GM23338 (cell line): Measurements from ENCODE around the gene BRF1. TPM values are rescaled to one million over a fixed set of nuclear protein-coding genes. Genes with fewer than 3 reads are reported as not detected.

Experiments used
- ATAC-seq: fragments of 200-7000 bp; cut with Tn5 transposase; 3 replicates; pipeline ENCODE4 v1.9.1; 2020
- DNase-seq: peaks from one replicate; pipeline ENCODE4 v3.0.0-alpha.2; 2015; ENCODE audit warnings: low spot score
- H2AFZ ChIP-seq: fragments of 200-600 bp; sonication (generic); 2 replicates; pipeline ENCODE4 v1.8.0; 2016; ENCODE audit warnings: antibody characterized with exemption, mild to moderate bottlenecking, moderate library complexity
- H3F3A ChIP-seq: fragments of 200-600 bp; sonication (generic); replicated peaks from 2 replicates; pipeline ENCODE4 v1.8.0; 2017; ENCODE audit warnings: antibody characterized with exemption, mixed run types, low read depth
- H3K27ac ChIP-seq: fragments of 200-600 bp; sonication (generic); 2 replicates; pipeline ENCODE4 v1.6.1; 2016; ENCODE audit warnings: low read depth
- H3K27me3 ChIP-seq: fragments of 200-600 bp; sonication (generic); 2 replicates; pipeline ENCODE4 v1.8.0; 2016; ENCODE audit warnings: mild to moderate bottlenecking, mixed run types, moderate library complexity; ENCODE audit not compliant: insufficient read depth
- H3K36me3 ChIP-seq: fragments of 200-600 bp; sonication (generic); 2 replicates; pipeline ENCODE4 v1.8.0; 2016; ENCODE audit warnings: mild to moderate bottlenecking; ENCODE audit not compliant: insufficient read depth
- H3K4me1 ChIP-seq: fragments of 200-600 bp; sonication (generic); 2 replicates; pipeline ENCODE4 v1.8.0; 2016; ENCODE audit warnings: mild to moderate bottlenecking, moderate library complexity; ENCODE audit not compliant: insufficient read depth
- H3K4me2 ChIP-seq: fragments of 200-600 bp; sonication (generic); 2 replicates; pipeline ENCODE4 v1.7.1; 2017; ENCODE audit warnings: mixed run types
- H3K4me3 ChIP-seq: fragments of 200-600 bp; sonication (generic); 2 replicates; pipeline ENCODE4 v1.6.1; 2016; ENCODE audit warnings: mixed run types
- H3K79me2 ChIP-seq: fragments of 200-600 bp; sonication (generic); replicated peaks from 2 replicates; pipeline ENCODE4 v1.8.0; 2017; ENCODE audit warnings: mild to moderate bottlenecking; ENCODE audit not compliant: insufficient read depth
- H3K9me2 ChIP-seq: fragments of 200-600 bp; sonication (generic); 2 replicates; pipeline ENCODE4 v1.8.0; 2017; ENCODE audit not compliant: insufficient read depth
- H4K20me1 ChIP-seq: fragments of 200-600 bp; sonication (generic); replicated peaks from 2 replicates; pipeline ENCODE4 v1.8.0; 2017; ENCODE audit warnings: mild to moderate bottlenecking; ENCODE audit not compliant: insufficient read depth
- H3K27ac Mint-ChIP-seq: 2 replicates; pipeline ENCODE4 v1.8.0; 2020; ENCODE audit warnings: inconsistent platforms, mild to moderate bottlenecking, moderate library complexity, mixed read lengths
- H3K27me3 Mint-ChIP-seq: 3 replicates; pipeline ENCODE4 v1.8.0; 2022; ENCODE audit warnings: low read depth, mild to moderate bottlenecking, moderate library complexity, mixed read lengths, inconsistent platforms; ENCODE audit not compliant: insufficient read depth, poor library complexity
- H3K36me3 Mint-ChIP-seq: 3 replicates; pipeline ENCODE4 v1.8.0; 2021; ENCODE audit warnings: low read depth, mild to moderate bottlenecking, inconsistent platforms, moderate library complexity, mixed read lengths
- H3K4me1 Mint-ChIP-seq: 3 replicates; pipeline ENCODE4 v1.8.0; 2020; ENCODE audit warnings: mild to moderate bottlenecking, inconsistent platforms, mixed read lengths
- H3K4me3 Mint-ChIP-seq: 3 replicates; pipeline ENCODE4 v1.8.0; 2021; ENCODE audit warnings: moderate library complexity, mild to moderate bottlenecking, inconsistent platforms, mixed read lengths
- H3K9me3 Mint-ChIP-seq: 3 replicates; pipeline ENCODE4 v1.8.0; 2020; ENCODE audit warnings: moderate library complexity, mild to moderate bottlenecking, inconsistent platforms, mixed read lengths
- CREB1 ChIP-seq: fragments of 250-450 bp; sonication (Bioruptor Pico); IDR thresholded peaks from 2 replicates; pipeline ENCODE4 v1.5.0; 2020; ENCODE audit warnings: low read depth, mild to moderate bottlenecking, moderate library complexity
- EZH2 ChIP-seq: fragments of 200-600 bp; sonication (generic); IDR thresholded peaks from one replicate; pipeline ENCODE4 v1.8.0; 2017; ENCODE audit warnings: antibody characterized with exemption, mild to moderate bottlenecking, low read depth; ENCODE audit not compliant: unreplicated experiment
- EZH2phosphoT487 ChIP-seq: fragments of 200-600 bp; sonication (generic); IDR thresholded peaks from one replicate; pipeline ENCODE4 v1.8.1; 2018; ENCODE audit warnings: antibody characterized with exemption; ENCODE audit not compliant: unreplicated experiment
- JUNB ChIP-seq: IDR thresholded peaks from one replicate; pipeline ENCODE4 v1.6.1; 2016; ENCODE audit warnings: antibody characterized with exemption; ENCODE audit not compliant: unreplicated experiment
- NANOG ChIP-seq: IDR thresholded peaks from 2 replicates; pipeline ENCODE4 v1.6.1; 2016; ENCODE audit warnings: antibody characterized with exemption, borderline replicate concordance
- POLR2AphosphoS5 ChIP-seq: IDR thresholded peaks from 2 replicates; pipeline ENCODE4 v1.6.1; 2016; ENCODE audit warnings: antibody characterized with exemption, low read depth
- STAT1 ChIP-seq: IDR thresholded peaks from one replicate; pipeline ENCODE4 v1.6.1; 2016; ENCODE audit warnings: antibody characterized with exemption; ENCODE audit not compliant: unreplicated experiment
- ZNF114 ChIP-seq: fragments of 250-450 bp; sonication (Bioruptor Pico); IDR thresholded peaks from 2 replicates; pipeline ENCODE4 v1.5.0; 2020; ENCODE audit warnings: mild to moderate bottlenecking, moderate library complexity
- ZNF331 ChIP-seq: fragments of 250-450 bp; sonication (Bioruptor Pico); IDR thresholded peaks from 2 replicates; pipeline ENCODE4 v1.5.0; 2020; ENCODE audit warnings: low read depth, mild to moderate bottlenecking, moderate library complexity
- polyA plus RNA-seq: library from polyadenylated mRNA; unstranded; fragments of >200 nt; fragmentation: Nextera tagmentation; extraction: Ambion mirVana; gene quantifications from 2 replicates; pipeline ENCODE4 v1.2.1, GENCODE V29; 2016
- total RNA-seq: library from RNA; depleted of rRNA; stranded (reverse); fragments of >200 nt; shearing (Covaris generic); gene quantifications from 2 replicates; pipeline ENCODE4 v1.2.3, GENCODE V29; 2014
- TF ChIP-seq, protein P1 (sequence below): fragments of 250-450 bp; sonication (Bioruptor Pico); IDR thresholded peaks from 2 replicates; pipeline ENCODE4 v1.5.0; 2020; ENCODE audit warnings: mild to moderate bottlenecking, moderate library complexity
- TF ChIP-seq, protein P2 (sequence below), 2 experiments: fragments of 200-600 bp in 1 of 2; sonication (generic) in 1 of 2; conservative IDR thresholded peaks; 2 replicates each; pipeline versions ENCODE4 v1.5.1 to v1.6.1; 2016 to 2017; ENCODE audit warnings: antibody characterized with exemption in 2 of 2, low read depth in 2 of 2, mild to moderate bottlenecking in 2 of 2, moderate library complexity in 1 of 2
- TF ChIP-seq, protein P3 (sequence below): IDR thresholded peaks from one replicate; pipeline ENCODE4 v1.6.1; 2018; ENCODE audit warnings: antibody characterized with exemption; ENCODE audit not compliant: unreplicated experiment
- TF ChIP-seq, protein P4 (sequence below): IDR thresholded peaks from 2 replicates; pipeline ENCODE4 v1.6.1; 2016; ENCODE audit warnings: antibody characterized with exemption

Gene BRF1
- total and polyA plus RNA-seq, 2 experiments from 2014 or later = 8.6 to 29.9 TPM

DNA sequence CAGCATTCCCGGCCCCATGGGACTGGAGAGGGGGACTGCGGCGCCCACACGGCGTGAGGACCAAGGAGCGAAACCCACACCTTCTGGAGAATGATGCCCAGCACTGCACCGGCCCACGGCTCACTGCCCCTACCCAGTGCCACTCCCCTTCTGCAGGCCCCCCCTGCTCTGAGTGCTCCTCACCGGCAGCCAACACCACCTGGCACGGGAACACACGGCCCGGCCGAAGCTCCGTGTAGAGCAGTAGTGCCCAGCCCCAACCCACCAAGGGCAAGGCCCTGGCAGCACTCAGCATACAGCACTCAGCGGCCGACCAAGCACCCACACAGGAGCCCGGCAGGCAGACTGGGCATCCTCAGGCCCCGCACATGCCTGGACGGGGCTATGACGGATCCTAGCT, 39.0 kb downstream of the BRF1 start (continued):
- TF ChIP-seq, protein P1, sequence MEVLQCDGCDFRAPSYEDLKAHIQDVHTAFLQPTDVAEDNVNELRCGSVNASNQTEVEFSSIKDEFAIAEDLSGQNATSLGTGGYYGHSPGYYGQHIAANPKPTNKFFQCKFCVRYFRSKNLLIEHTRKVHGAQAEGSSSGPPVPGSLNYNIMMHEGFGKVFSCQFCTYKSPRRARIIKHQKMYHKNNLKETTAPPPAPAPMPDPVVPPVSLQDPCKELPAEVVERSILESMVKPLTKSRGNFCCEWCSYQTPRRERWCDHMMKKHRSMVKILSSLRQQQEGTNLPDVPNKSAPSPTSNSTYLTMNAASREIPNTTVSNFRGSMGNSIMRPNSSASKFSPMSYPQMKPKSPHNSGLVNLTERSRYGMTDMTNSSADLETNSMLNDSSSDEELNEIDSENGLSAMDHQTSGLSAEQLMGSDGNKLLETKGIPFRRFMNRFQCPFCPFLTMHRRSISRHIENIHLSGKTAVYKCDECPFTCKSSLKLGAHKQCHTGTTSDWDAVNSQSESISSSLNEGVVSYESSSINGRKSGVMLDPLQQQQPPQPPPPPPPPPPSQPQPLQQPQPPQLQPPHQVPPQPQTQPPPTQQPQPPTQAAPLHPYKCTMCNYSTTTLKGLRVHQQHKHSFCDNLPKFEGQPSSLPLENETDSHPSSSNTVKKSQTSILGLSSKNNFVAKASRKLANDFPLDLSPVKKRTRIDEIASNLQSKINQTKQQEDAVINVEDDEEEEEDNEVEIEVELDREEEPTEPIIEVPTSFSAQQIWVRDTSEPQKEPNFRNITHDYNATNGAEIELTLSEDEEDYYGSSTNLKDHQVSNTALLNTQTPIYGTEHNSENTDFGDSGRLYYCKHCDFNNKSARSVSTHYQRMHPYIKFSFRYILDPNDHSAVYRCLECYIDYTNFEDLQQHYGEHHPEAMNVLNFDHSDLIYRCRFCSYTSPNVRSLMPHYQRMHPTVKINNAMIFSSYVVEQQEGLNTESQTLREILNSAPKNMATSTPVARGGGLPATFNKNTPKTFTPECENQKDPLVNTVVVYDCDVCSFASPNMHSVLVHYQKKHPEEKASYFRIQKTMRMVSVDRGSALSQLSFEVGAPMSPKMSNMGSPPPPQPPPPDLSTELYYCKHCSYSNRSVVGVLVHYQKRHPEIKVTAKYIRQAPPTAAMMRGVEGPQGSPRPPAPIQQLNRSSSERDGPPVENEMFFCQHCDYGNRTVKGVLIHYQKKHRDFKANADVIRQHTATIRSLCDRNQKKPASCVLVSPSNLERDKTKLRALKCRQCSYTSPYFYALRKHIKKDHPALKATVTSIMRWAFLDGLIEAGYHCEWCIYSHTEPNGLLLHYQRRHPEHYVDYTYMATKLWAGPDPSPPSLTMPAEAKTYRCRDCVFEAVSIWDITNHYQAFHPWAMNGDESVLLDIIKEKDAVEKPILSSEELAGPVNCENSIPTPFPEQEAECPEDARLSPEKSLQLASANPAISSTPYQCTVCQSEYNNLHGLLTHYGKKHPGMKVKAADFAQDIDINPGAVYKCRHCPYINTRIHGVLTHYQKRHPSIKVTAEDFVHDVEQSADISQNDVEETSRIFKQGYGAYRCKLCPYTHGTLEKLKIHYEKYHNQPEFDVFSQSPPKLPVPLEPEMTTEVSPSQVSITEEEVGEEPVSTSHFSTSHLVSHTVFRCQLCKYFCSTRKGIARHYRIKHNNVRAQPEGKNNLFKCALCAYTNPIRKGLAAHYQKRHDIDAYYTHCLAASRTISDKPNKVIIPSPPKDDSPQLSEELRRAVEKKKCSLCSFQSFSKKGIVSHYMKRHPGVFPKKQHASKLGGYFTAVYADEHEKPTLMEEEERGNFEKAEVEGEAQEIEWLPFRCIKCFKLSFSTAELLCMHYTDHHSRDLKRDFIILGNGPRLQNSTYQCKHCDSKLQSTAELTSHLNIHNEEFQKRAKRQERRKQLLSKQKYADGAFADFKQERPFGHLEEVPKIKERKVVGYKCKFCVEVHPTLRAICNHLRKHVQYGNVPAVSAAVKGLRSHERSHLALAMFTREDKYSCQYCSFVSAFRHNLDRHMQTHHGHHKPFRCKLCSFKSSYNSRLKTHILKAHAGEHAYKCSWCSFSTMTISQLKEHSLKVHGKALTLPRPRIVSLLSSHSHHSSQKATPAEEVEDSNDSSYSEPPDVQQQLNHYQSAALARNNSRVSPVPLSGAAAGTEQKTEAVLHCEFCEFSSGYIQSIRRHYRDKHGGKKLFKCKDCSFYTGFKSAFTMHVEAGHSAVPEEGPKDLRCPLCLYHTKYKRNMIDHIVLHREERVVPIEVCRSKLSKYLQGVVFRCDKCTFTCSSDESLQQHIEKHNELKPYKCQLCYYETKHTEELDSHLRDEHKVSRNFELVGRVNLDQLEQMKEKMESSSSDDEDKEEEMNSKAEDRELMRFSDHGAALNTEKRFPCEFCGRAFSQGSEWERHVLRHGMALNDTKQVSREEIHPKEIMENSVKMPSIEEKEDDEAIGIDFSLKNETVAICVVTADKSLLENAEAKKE = no peak
- TF ChIP-seq EZH2phosphoT487 (no peak), STAT1 (no peak), ZNF331 (CRISPR knock-in tag) (no peak), POLR2AphosphoS5 (no peak), NANOG (no peak), ZNF114 (CRISPR knock-in tag) (no peak)
- TF ChIP-seq, protein P2, sequence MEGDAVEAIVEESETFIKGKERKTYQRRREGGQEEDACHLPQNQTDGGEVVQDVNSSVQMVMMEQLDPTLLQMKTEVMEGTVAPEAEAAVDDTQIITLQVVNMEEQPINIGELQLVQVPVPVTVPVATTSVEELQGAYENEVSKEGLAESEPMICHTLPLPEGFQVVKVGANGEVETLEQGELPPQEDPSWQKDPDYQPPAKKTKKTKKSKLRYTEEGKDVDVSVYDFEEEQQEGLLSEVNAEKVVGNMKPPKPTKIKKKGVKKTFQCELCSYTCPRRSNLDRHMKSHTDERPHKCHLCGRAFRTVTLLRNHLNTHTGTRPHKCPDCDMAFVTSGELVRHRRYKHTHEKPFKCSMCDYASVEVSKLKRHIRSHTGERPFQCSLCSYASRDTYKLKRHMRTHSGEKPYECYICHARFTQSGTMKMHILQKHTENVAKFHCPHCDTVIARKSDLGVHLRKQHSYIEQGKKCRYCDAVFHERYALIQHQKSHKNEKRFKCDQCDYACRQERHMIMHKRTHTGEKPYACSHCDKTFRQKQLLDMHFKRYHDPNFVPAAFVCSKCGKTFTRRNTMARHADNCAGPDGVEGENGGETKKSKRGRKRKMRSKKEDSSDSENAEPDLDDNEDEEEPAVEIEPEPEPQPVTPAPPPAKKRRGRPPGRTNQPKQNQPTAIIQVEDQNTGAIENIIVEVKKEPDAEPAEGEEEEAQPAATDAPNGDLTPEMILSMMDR (conservative IDR thresholded peaks at IDR 0.05; ENCODE audit: low read depth in 2 of 2) = no peak

DNA sequence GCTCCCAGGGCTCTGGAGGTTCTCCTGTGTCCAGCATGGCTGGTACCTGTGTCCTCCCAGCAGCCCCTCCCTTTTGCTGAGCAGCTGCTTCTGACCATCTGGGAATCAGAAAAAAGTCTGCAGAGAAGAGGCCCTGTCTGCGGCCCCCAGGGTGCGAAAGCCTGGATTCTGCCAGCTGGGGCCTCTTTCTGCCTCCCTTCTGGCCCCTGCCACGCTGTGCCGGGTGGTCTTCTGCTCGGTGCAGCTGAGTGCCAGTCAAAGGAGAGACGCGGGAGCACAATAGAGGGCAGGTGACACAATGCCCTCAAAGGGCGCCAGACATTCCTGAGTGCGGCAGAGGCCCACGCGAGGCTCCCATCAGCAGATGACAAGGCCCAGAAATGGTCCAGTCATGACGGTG, 39.8 kb downstream of the BRF1 start:
- Mint-ChIP-seq H3K27ac (no peak overlapping the region), H3K36me3 (peaks cover 4% of the 10 kb centered on the region; the same call in 1 of the 3 replicates), H3K4me3 (no peak overlapping the region), H3K4me1 (no peaks in the 10 kb centered on the region), H3K27me3 (peaks cover 6% of the 10 kb centered on the region), H3K9me3 (no peaks in the 10 kb centered on the region)
- no peak overlapping the region for H3K27ac ChIP-seq
- DNase-seq (no peak), ATAC-seq (no peak)
- H3K9me2 ChIP-seq = no peaks in the 10 kb centered on the region
- no peaks in the 10 kb centered on the region for H3K79me2 ChIP-seq
- no peak overlapping the region for H2AFZ ChIP-seq
- H3K4me2 ChIP-seq = no peak overlapping the region
- H3K36me3 ChIP-seq = no peaks in the 10 kb centered on the region
- H3K27me3 ChIP-seq = no peaks in the 10 kb centered on the region
- H3K4me1 ChIP-seq = no peaks in the 10 kb centered on the region
- H4K20me1 ChIP-seq = no peaks in the 10 kb centered on the region
- no peaks in the 10 kb centered on the region for H3F3A ChIP-seq
- no peak overlapping the region for H3K4me3 ChIP-seq
- TF ChIP-seq ZNF114 (CRISPR knock-in tag) (no peak), NANOG (no peak), POLR2AphosphoS5 (no peak), EZH2 (no peak), EZH2phosphoT487 (no peak), STAT1 (no peak), CREB1 (CRISPR knock-in tag) (no peak), JUNB (no peak)
- TF ChIP-seq, protein P3, sequence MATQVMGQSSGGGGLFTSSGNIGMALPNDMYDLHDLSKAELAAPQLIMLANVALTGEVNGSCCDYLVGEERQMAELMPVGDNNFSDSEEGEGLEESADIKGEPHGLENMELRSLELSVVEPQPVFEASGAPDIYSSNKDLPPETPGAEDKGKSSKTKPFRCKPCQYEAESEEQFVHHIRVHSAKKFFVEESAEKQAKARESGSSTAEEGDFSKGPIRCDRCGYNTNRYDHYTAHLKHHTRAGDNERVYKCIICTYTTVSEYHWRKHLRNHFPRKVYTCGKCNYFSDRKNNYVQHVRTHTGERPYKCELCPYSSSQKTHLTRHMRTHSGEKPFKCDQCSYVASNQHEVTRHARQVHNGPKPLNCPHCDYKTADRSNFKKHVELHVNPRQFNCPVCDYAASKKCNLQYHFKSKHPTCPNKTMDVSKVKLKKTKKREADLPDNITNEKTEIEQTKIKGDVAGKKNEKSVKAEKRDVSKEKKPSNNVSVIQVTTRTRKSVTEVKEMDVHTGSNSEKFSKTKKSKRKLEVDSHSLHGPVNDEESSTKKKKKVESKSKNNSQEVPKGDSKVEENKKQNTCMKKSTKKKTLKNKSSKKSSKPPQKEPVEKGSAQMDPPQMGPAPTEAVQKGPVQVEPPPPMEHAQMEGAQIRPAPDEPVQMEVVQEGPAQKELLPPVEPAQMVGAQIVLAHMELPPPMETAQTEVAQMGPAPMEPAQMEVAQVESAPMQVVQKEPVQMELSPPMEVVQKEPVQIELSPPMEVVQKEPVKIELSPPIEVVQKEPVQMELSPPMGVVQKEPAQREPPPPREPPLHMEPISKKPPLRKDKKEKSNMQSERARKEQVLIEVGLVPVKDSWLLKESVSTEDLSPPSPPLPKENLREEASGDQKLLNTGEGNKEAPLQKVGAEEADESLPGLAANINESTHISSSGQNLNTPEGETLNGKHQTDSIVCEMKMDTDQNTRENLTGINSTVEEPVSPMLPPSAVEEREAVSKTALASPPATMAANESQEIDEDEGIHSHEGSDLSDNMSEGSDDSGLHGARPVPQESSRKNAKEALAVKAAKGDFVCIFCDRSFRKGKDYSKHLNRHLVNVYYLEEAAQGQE = no peak
- TF ChIP-seq, protein P4, sequence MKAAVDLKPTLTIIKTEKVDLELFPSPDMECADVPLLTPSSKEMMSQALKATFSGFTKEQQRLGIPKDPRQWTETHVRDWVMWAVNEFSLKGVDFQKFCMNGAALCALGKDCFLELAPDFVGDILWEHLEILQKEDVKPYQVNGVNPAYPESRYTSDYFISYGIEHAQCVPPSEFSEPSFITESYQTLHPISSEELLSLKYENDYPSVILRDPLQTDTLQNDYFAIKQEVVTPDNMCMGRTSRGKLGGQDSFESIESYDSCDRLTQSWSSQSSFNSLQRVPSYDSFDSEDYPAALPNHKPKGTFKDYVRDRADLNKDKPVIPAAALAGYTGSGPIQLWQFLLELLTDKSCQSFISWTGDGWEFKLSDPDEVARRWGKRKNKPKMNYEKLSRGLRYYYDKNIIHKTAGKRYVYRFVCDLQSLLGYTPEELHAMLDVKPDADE = no peak
